A673 (cell line): ENCODE results near the gene EML1. TPM values are rescaled to one million over a fixed set of nuclear protein-coding genes. Genes with fewer than 3 reads are reported as not detected.

Experiments
- BruUV-seq: library from RNA; stranded (reverse); fragments of 400-500 nt; replicated peaks from 2 replicates; lab custom pipeline; 2021; lab: Mats Ljungman, UMichigan
- CTCF ChIA-PET: fragments of 300-600 bp; sonication (Branson Sonifier 250); formaldehyde crosslinking; loops from one replicate; lab custom pipeline; 2022; ENCODE audit warnings: antibody characterized with exemption; lab: Charles Lee
- POLR2A ChIA-PET: fragments of 300-600 bp; sonication (Branson Sonifier 250); formaldehyde crosslinking; loops from one replicate; lab custom pipeline; 2022; ENCODE audit warnings: antibody characterized with exemption; ENCODE audit not compliant: low non-redundant PET; lab: Charles Lee
- DNase-seq: peaks from one replicate; pipeline ENCODE4 v3.0.0-alpha.2; 2015; ENCODE audit warnings: low spot score
- H3K27ac ChIP-seq: fragments of 200-600 bp; sonication (generic); 2 replicates; pipeline ENCODE4 v1.5.1; 2016; ENCODE audit warnings: mixed run types, low read depth, mild to moderate bottlenecking, mixed read lengths, antibody characterized with exemption, low read length; ENCODE audit not compliant: poor library complexity, severe bottlenecking
- H3K27me3 ChIP-seq: fragments of 200-600 bp; sonication (generic); replicated peaks from 2 replicates; pipeline ENCODE4 v1.6.1; 2017; ENCODE audit warnings: mixed run types, low read depth, mild to moderate bottlenecking, mixed read lengths, antibody characterized with exemption, low read length; ENCODE audit not compliant: insufficient read depth, poor library complexity
- H3K36me3 ChIP-seq: fragments of 200-600 bp; sonication (generic); 2 replicates; pipeline ENCODE4 v1.6.1; 2016; ENCODE audit warnings: mixed run types, mild to moderate bottlenecking, mixed read lengths, antibody characterized with exemption, low read length; ENCODE audit not compliant: insufficient read depth, poor library complexity, severe bottlenecking
- H3K4me1 ChIP-seq: fragments of 200-600 bp; sonication (generic); 2 replicates; pipeline ENCODE4 v1.6.1; 2017; ENCODE audit warnings: mixed run types, mild to moderate bottlenecking, mixed read lengths, antibody characterized with exemption, low read length; ENCODE audit not compliant: insufficient read depth, poor library complexity, severe bottlenecking
- H3K4me3 ChIP-seq: fragments of 200-600 bp; sonication (generic); 2 replicates; pipeline ENCODE4 v1.5.1; 2016; ENCODE audit warnings: low read depth, mixed run types, mild to moderate bottlenecking, mixed read lengths, low read length; ENCODE audit not compliant: poor library complexity, severe bottlenecking
- H3K9me3 ChIP-seq: fragments of 200-600 bp; sonication (generic); 2 replicates; pipeline ENCODE4 v1.6.1; 2016; ENCODE audit warnings: mixed run types, low read depth, mild to moderate bottlenecking, mixed read lengths, antibody characterized with exemption, low read length; ENCODE audit not compliant: poor library complexity, severe bottlenecking
- EZH2 ChIP-seq: fragments of 200-600 bp; sonication (generic); IDR thresholded peaks from 2 replicates; pipeline ENCODE4 v1.6.1; 2017; ENCODE audit warnings: borderline replicate concordance, low read depth, mild to moderate bottlenecking, mixed read lengths, antibody characterized with exemption, low read length; ENCODE audit not compliant: poor library complexity, severe bottlenecking
- intact Hi-C: fragments of 100-400 bp; cut with micrococcal nuclease; formaldehyde crosslinking; loops from one replicate; pipeline ENCODE4 v1.10.0; 2022; ENCODE audit not compliant: unreplicated experiment
- total RNA-seq: library from RNA; stranded (reverse); gene quantifications from 2 replicates; pipeline ENCODE4 v1.2.3, GENCODE V29; 2021
- TF ChIP-seq, protein P1 (sequence below): fragments of 300-800, 200-600 bp; sonication (generic); conservative IDR thresholded peaks from 2 replicates; pipeline ENCODE4 v1.5.1; 2017; ENCODE audit warnings: low read depth, mild to moderate bottlenecking, antibody characterized with exemption, low read length, moderate library complexity, mixed read lengths

EML1 gene
- total RNA-seq, 1 experiment from 2014 or later, result 34.1 TPM

DNA sequence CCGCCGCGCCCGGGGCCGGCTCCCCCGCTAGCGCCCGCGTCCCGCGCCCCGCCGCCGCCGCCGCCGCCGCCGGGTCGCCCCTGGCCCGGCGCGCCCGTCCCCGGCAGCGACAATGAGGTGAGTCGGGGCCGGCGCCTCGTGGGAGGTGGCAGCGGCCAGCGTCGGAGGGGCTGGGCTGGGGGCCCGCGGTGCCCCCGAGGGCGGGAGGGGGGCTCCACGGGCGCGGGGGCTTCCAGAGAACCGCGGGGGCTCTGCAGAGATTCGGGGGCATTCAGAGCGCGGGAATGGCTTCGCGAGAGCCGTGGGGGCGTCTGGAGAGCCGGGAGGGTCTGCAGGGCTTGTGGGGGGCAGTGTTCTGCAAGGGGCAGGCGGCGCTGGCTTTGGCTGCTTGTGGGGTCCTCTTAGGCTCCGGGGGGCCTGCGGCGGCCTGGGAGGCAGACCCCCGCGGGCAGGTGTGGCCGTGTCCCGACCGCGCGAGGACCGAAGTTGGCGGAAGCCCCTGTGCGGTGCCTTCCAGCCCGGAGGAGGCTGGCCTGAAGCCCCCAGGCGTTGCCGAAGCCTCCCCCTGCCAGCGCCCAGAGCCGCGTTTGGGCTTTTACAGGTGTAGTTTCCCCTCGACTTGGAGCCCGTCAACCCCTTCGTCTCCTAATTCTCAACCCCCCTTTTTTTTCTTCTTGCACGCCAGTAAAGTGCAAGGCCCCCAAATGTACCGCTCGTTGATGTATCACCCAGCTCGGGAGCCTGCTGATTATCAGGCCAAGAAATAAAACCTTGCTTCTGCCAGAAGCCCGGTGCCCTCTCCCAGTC lies 178.9 kb downstream of the EML1 start:
- BruUV-seq, result no TSS peak
- intact Hi-C loops, result loop anchor here (2.0 kb wide), 1 partner anchor 35 kb away; no protein-coding TSS in a partner anchor
- TF ChIP-seq, protein P1, sequence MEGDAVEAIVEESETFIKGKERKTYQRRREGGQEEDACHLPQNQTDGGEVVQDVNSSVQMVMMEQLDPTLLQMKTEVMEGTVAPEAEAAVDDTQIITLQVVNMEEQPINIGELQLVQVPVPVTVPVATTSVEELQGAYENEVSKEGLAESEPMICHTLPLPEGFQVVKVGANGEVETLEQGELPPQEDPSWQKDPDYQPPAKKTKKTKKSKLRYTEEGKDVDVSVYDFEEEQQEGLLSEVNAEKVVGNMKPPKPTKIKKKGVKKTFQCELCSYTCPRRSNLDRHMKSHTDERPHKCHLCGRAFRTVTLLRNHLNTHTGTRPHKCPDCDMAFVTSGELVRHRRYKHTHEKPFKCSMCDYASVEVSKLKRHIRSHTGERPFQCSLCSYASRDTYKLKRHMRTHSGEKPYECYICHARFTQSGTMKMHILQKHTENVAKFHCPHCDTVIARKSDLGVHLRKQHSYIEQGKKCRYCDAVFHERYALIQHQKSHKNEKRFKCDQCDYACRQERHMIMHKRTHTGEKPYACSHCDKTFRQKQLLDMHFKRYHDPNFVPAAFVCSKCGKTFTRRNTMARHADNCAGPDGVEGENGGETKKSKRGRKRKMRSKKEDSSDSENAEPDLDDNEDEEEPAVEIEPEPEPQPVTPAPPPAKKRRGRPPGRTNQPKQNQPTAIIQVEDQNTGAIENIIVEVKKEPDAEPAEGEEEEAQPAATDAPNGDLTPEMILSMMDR, result no peak
- TF ChIP-seq EZH2, result no peak
- Histone ChIP-seq H3K4me1 (no peaks in the 10 kb centered on the region), H3K27ac (peak overlapping the region; percentile 80), H3K4me3 (peak overlapping the region; percentile 79), H3K36me3 (no peaks in the 10 kb centered on the region), H3K9me3 (peaks cover 12% of the 10 kb centered on the region), H3K27me3 (no peaks in the 10 kb centered on the region)
- DNase-seq, result peak; percentile 39
- POLR2A ChIA-PET, result interaction anchor here (0.6 kb wide), 1 partner anchor 249 kb away, joined by 5 read pairs; no protein-coding TSS in a partner anchor
- CTCF ChIA-PET, result no interaction called here

DNA sequence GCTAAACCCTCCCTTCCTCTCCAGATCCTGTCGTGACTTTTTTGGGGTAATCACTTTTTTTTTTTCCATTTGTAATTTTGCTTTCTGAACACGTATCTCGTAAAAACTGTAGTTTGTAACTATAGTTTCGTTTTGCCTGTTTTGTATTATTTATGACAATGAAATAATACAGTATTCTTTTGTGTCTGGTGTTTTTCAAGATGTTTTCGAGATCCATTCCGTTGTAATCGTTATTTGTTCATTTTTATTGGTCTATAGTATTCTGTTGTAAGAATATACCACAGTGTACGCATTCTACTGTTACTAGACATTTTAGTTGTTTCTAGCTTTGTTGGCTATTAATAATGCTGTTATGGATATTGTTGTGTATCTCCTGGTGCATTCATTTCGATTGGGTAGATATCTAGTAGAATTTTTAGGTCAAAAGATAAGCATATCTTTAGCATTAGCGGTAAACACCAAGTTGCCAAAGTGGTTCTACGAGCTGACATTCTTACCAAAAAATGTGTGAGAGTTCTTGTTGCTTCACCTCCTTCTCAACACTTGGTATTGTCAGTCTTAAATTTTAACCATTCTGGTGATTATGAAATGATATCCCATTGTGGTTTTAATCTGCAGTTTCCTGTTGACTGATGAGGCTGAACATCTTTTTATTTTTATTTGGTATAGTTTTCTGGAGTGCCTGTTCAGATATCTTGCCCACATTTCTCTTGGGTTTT lies 179.7 kb downstream of the EML1 start:
- Histone ChIP-seq H3K4me3 (peak overlapping the region; percentile 79), H3K27me3 (no peaks in the 10 kb centered on the region), H3K36me3 (no peaks in the 10 kb centered on the region), H3K27ac (peak overlapping the region; percentile 80), H3K4me1 (no peaks in the 10 kb centered on the region), H3K9me3 (peaks cover 12% of the 10 kb centered on the region)
- DNase-seq, result peak; percentile 14
- TF ChIP-seq EZH2, result no peak
- TF ChIP-seq, protein P1, result no peak
- POLR2A ChIA-PET, result interaction anchor here (0.6 kb wide), 1 partner anchor 248 kb away, joined by 5 read pairs; no protein-coding TSS in a partner anchor
- BruUV-seq, result TSS peak; percentile 51
- intact Hi-C loops, result loop anchor here (2.0 kb wide), 1 partner anchor 36 kb away; no protein-coding TSS in a partner anchor
- CTCF ChIA-PET, result no interaction called here

DNA sequence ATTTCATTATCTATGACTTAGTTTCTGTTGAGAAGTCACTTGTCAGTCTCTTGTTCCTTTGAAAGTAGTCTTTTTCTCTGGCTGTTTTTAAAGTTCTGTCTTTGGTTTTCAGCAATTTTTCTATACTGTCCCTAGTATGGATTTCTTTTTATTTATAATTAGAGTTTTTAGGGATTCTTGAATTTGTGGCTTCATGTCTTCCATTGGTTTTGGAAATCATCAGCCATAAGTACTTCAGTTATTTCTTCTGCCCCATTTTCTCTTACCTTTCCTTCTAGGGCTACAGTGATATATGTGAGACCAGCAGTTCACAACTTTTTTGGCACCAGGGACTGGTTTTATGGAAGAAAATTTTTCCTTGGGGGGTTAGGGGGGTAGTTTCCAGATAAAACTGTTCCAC lies 182.0 kb downstream of the EML1 start:
- Histone ChIP-seq H3K4me3 (no peak overlapping the region), H3K36me3 (no peaks in the 10 kb centered on the region), H3K4me1 (no peaks in the 10 kb centered on the region), H3K27me3 (no peaks in the 10 kb centered on the region), H3K9me3 (peaks cover 12% of the 10 kb centered on the region), H3K27ac (no peak overlapping the region)
- ChIA-PET CTCF (no interaction called here), POLR2A (no interaction called here)
- BruUV-seq, result no TSS peak
- intact Hi-C loops, result no loop called here
- DNase-seq, result no peak
- TF ChIP-seq EZH2, result no peak
- TF ChIP-seq, protein P1, result no peak
